ENCODE results near the gene DGKK. TPM values are rescaled to one million over a fixed set of nuclear protein-coding genes. Genes with fewer than 3 reads are reported as not detected.

The DGKK gene
- total and polyA plus RNA-seq, 2 of the 4 experiments (the other 2 are of a cell fraction): not detected

GRCh38 chrX:50484662-50485061 lies 14.0 kb upstream of the DGKK start:
- WGBS, 2 experiments (ENCODE audit: extremely low coverage in 2 of 2, insufficient read length in 1 of 2): no CpG with 5 or more reads among the region's 1 CpG
- H3K4me2 ChIP-seq (ENCODE audit: low read depth, low read length): no peak overlapping the region
- H2BK120ac ChIP-seq (ENCODE audit: low read depth, low read length): no peak overlapping the region
- no peaks in the 10 kb centered on the region for H4K20me1 ChIP-seq (ENCODE audit: insufficient read depth, low read length)
- no peaks in the 10 kb centered on the region for H3K4me1 ChIP-seq (ENCODE audit: control insufficient read depth, insufficient read depth, low read length)
- H4K91ac ChIP-seq (ENCODE audit: insufficient read depth, low read depth, low read length): no peak overlapping the region
- TF ChIP-seq SMC3 (IDR thresholded peaks at IDR 0.05; ENCODE audit: low read depth, low read length): no peak
- TF ChIP-seq MAFK (IDR thresholded peaks at IDR 0.05; ENCODE audit: low read depth, low read length): peak; percentile 92
- no peak overlapping the region for H2AFZ ChIP-seq (replicated peaks; ENCODE audit: low read length, poor library complexity)
- no peak overlapping the region for H3K4me3 ChIP-seq (ENCODE audit: insufficient read depth, low read depth, low read length)
- BruUV-seq (replicated peaks): no TSS peak
- no peak overlapping the region for H3K27ac ChIP-seq (ENCODE audit: insufficient read depth, low read length)
- ChIA-PET POLR2A (ENCODE audit: unreplicated experiment) (no interaction called here), CTCF (no interaction called here)
- no peaks in the 10 kb centered on the region for H3K9me3 ChIP-seq (ENCODE audit: control insufficient read depth, insufficient read depth, low read length)
- in situ Hi-C loops (cut with MboI; ENCODE audit: low sequenced_read_pairs) (no loop called here), intact Hi-C loops (cut with micrococcal nuclease) (no loop called here), dilution Hi-C loops (cut with HindIII; ENCODE audit: low sequenced_read_pairs, unreplicated experiment) (no loop called here)
- no peak overlapping the region for H2BK20ac ChIP-seq (ENCODE audit: low read depth, low read length)
- H3K23ac ChIP-seq (ENCODE audit: low read depth, low read length): no peak overlapping the region
- H3K79me1 ChIP-seq (ENCODE audit: low read depth in 1 of 2, low read length in 2 of 2): no peaks in the 10 kb centered on the region
- no peaks in the 10 kb centered on the region for H3K9me1 ChIP-seq (ENCODE audit: insufficient read depth, low read length)
- DNase-seq (no peak), ATAC-seq (ENCODE audit: low read depth) (no peak)
- H3K36me3 ChIP-seq (ENCODE audit: control insufficient read depth, insufficient read depth, low read length): no peaks in the 10 kb centered on the region
- no peak overlapping the region for H2BK5ac ChIP-seq (ENCODE audit: low read depth, low read length, poor library complexity, severe bottlenecking)
- H4K8ac ChIP-seq (ENCODE audit: low read depth in 2 of 2, low read length in 2 of 2): no peak overlapping the region
- no peak overlapping the region for H3K18ac ChIP-seq (ENCODE audit: low read depth, low read length)
- no peak overlapping the region for H2AK5ac ChIP-seq (ENCODE audit: low read depth, low read length)
- no peak overlapping the region for H3K56ac ChIP-seq (ENCODE audit: extremely low read depth, insufficient read depth, low read length)
- no peak overlapping the region for H2AK9ac ChIP-seq (replicated peaks; ENCODE audit: low read depth, low read length, poor library complexity)
- H3K4ac ChIP-seq (ENCODE audit: low read depth, low read length): no peak overlapping the region
- H3K14ac ChIP-seq (replicated peaks; ENCODE audit: low read depth, low read length): no peak overlapping the region
- no peak overlapping the region for H2BK15ac ChIP-seq (ENCODE audit: low read depth, low read length)
- H4K5ac ChIP-seq (ENCODE audit: low read depth, low read length): no peak overlapping the region
- no peaks in the 10 kb centered on the region; the same call in 1 of the 2 replicates for H3K27me3 ChIP-seq (ENCODE audit: control insufficient read depth, insufficient read depth, low read length)
- no peak overlapping the region for H3K9ac ChIP-seq (ENCODE audit: low read depth, low read length)

Measured in IMR-90 (cell line).